ENCODE measurements around the gene BAG3. TPM values are rescaled to one million over a fixed set of nuclear protein-coding genes. Genes with fewer than 3 reads are reported as not detected.
A peak's percentile ranks its signal among the peaks of the same experiment; 100 is the strongest.

Gene BAG3
- total and polyA plus RNA-seq, 9 of the 15 experiments (the other 6 are each of a cell fraction or from before 2014, with no cell fraction given): 2.6 to 27.4 (median 7.2) TPM

DNA sequence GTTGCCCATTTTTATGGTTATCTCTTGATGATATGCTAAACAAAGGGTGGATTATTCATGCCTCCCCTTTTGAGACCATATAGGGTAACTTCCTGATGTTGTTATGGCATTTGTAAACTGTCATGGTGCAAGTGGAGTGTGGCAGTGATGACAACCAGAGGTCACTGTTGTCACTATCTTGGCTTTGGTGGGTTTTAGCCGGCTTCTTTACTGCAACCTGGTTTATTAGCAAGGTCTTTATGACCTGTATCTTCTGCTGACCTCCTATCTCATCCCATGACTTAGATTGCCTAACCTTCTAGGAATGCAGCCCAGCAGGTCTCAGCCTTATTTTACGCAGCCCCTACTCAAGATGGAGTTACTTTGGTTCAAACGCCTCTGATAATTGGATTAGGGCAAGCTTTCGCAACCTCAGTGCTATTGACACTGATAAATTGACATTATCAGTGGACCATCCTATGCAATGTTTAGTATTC lies 36.9 kb downstream of the BAG3 start (continued):
- TF ChIP-seq, protein P1, sequence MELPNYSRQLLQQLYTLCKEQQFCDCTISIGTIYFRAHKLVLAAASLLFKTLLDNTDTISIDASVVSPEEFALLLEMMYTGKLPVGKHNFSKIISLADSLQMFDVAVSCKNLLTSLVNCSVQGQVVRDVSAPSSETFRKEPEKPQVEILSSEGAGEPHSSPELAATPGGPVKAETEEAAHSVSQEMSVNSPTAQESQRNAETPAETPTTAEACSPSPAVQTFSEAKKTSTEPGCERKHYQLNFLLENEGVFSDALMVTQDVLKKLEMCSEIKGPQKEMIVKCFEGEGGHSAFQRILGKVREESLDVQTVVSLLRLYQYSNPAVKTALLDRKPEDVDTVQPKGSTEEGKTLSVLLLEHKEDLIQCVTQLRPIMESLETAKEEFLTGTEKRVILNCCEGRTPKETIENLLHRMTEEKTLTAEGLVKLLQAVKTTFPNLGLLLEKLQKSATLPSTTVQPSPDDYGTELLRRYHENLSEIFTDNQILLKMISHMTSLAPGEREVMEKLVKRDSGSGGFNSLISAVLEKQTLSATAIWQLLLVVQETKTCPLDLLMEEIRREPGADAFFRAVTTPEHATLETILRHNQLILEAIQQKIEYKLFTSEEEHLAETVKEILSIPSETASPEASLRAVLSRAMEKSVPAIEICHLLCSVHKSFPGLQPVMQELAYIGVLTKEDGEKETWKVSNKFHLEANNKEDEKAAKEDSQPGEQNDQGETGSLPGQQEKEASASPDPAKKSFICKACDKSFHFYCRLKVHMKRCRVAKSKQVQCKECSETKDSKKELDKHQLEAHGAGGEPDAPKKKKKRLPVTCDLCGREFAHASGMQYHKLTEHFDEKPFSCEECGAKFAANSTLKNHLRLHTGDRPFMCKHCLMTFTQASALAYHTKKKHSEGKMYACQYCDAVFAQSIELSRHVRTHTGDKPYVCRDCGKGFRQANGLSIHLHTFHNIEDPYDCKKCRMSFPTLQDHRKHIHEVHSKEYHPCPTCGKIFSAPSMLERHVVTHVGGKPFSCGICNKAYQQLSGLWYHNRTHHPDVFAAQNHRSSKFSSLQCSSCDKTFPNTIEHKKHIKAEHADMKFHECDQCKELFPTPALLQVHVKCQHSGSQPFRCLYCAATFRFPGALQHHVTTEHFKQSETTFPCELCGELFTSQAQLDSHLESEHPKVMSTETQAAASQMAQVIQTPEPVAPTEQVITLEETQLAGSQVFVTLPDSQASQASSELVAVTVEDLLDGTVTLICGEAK (IDR thresholded peaks at IDR 0.05): no peak
- TF ChIP-seq, protein P1 (CRISPR knock-in tag; IDR thresholded peaks at IDR 0.05): no peak
- TF ChIP-seq ZFP91 (CRISPR knock-in tag; IDR thresholded peaks at IDR 0.05) (no peak), TAF9B (IDR thresholded peaks at IDR 0.05; ENCODE audit: partially characterized antibody) (no peak), ARID1B (IDR thresholded peaks at IDR 0.05) (no peak), NFIC (IDR thresholded peaks at IDR 0.05) (no peak), MEF2D (tag; conservative IDR thresholded peaks at IDR 0.05; ENCODE audit: low read depth) (peak; percentile 93), ZNF384 (IDR thresholded peaks at IDR 0.05; ENCODE audit: low read depth, low read length) (no peak), CBX2 (IDR thresholded peaks at IDR 0.05; ENCODE audit: insufficient read depth, low read length, poor library complexity, severe bottlenecking) (no peak), ARHGAP35 (IDR thresholded peaks at IDR 0.05; ENCODE audit: partially characterized antibody) (no peak), PCBP1 (IDR thresholded peaks at IDR 0.05; ENCODE audit: low read depth, low read length, poor library complexity, severe bottlenecking) (no peak), TEAD1 (CRISPR knock-in tag; IDR thresholded peaks at IDR 0.05) (peak in 1 of 2 experiments; percentile 89; a peak in 2 of 4 replicates), CEBPB (tag; IDR thresholded peaks at IDR 0.05) (peak; percentile 82), EP300 (IDR thresholded peaks at IDR 0.05; ENCODE audit: low read length) (no peak), ZNF551 (CRISPR knock-in tag; IDR thresholded peaks at IDR 0.05) (no peak), ZNF589 (CRISPR knock-in tag; IDR thresholded peaks at IDR 0.05; ENCODE audit: low read depth) (peak; percentile 94), NFXL1 (CRISPR knock-in tag; IDR thresholded peaks at IDR 0.05) (peak; percentile 86)
